Stimulated activated CD8-positive, alpha-beta memory T cell treated with anti-CD3 and anti-CD28 coated beads, Interleukin-4, amount 100 ng/mL, for 24 hours (primary cell): ENCODE results near the gene KAT6B.
A peak's percentile ranks its signal among the peaks of the same experiment; 100 is the strongest.

Source experiments
- DNase-seq: peaks from one replicate; pipeline ENCODE4 v3.0.0-alpha.2; 2020; ENCODE audit warnings: low read depth

KAT6B gene

DNA sequence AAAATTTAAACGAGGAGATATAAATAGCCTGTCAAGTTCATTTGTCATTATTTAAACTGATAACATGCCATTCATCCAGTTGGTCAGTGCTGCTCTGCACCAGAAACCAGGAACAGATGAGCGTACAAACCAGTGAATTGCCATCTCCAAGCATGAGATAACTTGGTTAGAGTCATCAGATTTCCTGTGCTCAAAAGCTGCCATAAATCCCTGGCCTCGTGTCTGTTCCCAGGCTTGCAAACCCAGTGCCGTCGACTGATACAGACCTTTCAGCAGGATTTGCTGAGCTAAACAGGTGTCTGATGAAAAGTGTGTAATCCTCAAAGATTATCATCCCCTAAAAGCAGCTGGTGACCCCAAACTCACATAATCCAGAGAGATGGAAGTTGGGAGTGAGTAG, 189.0 kb downstream of the KAT6B start:
- no peak for DNase-seq

DNA sequence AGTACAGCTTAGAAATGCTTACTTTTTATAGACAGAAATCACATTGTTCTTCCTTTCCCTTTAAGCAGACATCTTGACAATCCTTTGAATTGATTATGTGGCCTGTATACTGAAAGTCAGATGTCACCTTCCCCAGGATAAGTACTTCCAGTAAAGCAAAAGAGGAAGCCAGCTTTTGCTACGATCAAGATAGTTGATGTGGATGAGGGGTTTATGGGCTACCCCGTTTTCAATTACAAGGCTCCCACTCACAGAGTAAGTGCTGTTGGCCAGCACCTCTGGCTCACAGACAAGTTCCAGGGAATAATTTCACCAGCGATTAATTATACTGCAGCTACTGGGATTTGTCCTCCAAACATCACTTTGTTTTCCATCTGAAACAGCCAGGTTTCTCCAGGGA, 189.9 kb downstream of the KAT6B start:
- DNase-seq = no peak

DNA sequence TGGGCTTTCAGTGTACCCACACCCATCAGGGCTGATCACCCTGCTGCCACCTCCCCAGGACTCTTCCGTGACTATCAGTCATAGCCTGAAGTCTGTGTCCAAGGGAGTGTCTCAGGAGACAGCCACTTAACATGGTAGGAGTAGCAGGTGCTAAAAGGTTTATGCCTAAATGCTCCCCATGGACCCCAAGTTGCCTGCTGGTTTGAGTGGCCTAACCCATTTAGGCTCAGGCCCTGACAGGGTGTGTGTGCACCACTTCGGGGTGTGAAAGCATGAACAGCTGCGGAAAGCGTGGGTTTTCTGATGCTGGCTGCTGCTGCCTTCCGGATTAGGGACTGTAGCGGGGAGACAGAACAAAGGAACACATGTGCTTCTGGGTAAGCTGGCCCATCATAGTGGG, 191.9 kb downstream of the KAT6B start:
- DNase-seq = peak; percentile 24

DNA sequence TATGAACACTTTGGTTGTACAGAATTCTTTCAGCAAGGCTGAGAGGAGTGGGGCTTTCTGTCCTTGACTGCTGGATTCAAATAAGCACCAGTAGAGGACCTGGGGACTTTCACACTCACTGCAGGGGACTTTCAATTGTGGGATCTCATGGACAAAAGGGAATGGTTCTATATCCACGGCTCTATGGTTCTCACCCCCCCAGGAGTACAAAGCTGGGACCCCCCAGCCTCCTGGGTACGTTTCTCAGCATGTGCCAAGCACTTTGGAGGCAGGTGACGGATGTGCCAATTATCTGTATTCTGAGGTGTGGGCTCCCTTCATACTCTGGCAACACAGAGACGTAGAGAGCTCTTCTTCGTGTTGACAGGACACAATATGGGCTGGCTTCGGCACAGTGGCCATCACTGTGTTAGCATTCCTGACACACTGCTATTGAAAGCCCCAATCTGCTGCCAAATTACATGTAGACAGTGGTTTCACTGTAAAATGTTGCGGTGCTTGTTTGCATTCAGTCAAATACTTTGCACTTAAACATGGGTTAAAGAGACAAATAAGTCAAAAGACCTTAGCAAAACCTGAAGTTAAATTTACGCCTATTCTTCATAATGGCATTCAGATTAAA, 192.4 kb downstream of the KAT6B start:
- no peak for DNase-seq

DNA sequence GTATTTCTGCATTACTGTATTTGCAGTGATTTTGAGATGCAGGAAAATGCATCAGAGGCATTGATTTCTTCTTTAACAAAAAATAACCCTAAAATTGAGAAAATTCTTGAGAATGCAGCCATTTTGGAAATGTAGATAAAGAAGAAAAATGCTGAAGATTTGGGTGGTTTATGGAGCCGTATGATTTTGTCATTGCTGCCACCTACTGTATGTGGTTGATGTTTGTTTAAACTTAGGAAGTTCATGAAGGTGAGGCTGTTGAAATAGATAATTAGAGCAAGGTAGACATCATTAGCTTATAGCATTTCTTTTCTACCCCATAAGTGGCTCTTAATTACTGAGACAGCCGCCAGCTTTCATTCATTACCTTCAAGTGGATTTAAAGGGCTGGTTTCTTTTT, 193.0 kb downstream of the KAT6B start:
- no peak for DNase-seq

DNA sequence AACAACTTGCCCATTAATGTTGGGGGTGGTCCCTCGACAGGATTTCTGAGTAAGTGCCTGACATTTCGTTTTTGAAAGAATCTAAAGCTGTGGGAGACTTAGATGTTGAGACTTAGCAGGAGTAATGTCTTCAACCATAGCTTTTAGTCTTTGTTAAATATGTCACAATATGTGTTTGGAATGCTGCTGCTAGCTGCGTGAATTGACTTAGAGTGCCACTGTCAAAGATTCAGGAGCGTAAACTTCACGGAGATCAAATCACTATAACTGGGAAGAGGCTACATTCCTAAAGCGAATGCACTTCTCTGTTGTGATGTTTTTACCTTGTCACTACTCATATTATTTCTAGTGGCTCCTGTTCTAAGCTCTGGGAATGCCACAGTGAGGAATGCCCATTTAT, 193.8 kb downstream of the KAT6B start:
- DNase-seq = no peak

DNA sequence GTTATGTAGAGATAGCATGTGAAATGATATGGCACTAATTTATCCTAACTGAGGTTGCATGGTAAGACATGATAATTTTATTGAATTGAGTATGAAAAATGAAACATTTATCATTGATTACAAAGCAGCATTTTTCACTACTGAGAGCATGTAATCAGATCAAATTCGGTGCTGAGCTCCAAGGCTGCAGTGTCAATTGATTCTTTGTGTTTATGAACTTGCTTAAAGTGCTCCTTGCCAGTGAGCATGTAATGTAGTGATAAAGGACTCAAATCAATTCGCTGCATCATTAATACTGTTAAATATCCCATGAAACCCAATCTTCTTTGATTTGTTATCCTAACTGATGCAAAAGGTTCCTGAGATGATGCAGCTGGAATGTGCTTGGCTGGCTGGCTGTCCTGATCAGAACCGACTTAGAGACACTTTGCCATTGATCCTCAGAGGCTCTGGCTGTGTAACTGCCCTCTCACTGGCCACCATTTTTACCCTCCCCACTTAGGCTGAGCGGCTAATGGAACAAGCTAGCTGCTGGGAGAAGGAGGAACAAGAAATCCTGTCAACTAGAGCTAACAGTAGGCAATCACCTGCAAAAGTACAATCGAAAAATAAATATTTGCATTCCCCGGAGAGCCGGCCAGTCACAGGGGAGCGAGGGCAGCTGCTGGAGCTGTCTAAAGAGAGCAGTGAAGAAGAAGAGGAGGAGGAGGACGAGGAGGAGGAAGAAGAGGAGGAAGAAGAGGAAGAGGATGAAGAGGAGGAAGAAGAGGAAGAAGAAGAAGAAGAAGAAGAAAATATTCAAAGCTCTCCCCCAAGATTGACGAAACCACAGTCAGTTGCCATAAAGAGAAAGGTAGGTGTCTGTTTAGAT, 195.2 kb downstream of the KAT6B start:
- DNase-seq = no peak

DNA sequence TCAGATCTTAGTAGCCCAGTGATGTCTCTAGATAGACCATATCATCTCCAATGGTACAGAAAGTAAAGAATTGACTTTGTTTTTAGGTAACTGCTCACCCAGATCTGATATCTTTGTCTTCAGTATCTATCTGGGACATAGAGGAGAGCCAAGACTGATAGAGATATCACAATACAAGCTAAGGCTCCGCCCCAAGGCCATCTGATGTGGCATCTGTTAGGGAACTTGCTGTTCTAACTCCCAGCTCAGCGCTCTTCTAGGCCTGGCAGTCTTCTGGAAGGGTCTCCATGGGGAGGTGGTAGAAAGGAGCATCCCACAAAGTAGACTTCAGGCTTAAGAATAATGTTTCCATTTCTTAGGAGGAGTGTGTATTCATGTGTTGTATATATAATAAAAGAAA, 196.7 kb downstream of the KAT6B start:
- no peak for DNase-seq

DNA sequence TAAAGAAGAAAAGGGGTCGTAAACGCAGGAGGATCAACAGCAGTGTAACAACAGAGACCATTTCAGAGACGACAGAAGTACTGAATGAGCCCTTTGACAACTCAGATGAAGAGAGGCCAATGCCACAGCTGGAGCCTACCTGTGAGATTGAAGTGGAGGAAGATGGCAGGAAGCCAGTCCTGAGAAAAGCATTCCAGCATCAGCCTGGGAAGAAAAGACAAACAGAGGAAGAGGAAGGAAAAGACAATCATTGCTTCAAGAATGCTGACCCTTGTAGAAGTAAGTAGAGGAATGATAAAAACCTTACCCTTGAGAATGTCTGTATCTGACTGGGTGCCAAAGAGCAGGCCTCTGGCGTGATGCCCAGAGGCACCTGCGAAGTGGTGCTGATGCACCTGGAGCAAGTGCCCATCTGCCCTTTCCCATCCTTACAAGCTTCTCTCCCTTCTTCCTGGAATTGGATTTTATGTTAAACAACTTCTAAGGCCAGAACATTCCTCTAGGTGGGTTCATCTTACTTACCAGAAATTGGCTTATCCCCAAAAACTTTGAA, 198.6 kb downstream of the KAT6B start:
- no peak for DNase-seq

DNA sequence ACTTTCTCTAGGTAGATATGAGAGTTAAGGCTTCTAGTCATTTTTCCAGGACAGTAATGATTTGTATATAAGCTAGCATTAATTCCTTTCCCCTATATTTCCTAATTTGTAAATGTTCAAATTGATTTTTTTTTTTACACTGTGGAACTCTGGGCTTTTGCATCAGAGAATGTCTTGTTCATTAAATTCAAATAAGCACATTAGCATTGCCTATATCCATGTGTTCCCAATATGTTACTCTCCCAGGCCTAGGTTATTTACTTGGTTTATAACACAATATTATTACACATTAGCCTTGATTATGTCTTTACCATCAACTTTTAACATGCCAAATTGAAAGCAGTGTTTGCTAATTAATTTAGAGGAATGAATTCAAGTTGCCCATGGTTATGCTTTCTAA, 201.6 kb downstream of the KAT6B start:
- DNase-seq = no peak

DNA sequence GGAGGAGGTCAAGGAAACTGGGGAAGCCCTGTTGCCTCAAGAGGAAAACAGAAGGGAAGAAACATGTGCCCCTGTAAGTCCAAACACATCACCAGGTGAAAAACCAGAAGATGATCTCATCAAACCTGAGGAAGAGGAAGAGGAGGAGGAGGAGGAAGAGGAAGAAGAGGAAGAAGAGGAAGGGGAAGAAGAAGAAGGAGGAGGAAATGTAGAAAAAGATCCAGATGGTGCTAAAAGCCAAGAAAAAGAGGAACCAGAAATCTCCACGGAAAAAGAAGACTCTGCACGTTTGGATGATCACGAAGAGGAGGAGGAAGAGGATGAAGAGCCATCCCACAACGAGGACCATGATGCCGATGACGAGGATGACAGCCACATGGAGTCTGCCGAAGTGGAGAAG, 202.3 kb downstream of the KAT6B start:
- no peak for DNase-seq

DNA sequence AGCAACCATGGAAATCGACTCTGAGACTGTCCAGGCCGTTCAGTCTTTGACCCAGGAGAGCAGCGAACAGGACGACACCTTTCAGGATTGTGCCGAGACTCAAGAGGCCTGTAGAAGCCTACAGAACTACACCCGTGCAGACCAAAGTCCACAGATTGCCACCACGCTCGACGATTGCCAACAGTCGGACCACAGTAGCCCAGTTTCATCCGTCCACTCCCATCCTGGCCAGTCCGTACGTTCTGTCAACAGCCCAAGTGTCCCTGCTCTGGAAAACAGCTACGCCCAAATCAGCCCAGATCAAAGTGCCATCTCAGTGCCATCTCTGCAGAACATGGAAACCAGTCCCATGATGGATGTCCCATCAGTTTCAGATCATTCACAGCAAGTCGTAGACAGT, 203.0 kb downstream of the KAT6B start:
- DNase-seq = no peak

DNA sequence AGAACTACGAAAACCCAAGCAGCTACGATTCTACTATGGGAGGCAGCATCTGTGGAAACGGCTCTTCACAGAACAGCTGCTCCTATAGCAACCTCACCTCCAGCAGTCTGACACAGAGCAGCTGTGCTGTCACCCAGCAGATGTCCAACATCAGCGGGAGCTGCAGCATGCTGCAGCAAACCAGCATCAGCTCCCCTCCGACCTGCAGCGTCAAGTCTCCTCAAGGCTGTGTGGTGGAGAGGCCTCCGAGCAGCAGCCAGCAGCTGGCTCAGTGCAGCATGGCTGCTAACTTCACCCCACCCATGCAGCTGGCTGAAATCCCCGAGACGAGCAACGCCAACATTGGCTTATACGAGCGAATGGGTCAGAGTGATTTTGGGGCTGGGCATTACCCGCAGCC, 203.5 kb downstream of the KAT6B start:
- DNase-seq = no peak

DNA sequence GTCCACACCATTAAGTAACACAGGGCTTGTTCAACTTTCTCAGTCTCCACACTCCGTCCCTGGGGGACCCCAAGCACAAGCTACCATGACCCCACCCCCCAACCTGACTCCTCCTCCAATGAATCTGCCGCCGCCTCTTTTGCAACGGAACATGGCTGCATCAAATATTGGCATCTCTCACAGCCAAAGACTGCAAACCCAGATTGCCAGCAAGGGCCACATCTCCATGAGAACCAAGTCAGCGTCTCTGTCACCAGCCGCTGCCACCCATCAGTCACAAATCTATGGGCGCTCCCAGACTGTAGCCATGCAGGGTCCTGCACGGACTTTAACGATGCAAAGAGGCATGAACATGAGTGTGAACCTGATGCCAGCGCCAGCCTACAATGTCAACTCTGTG, 204.0 kb downstream of the KAT6B start:
- DNase-seq = no peak

DNA sequence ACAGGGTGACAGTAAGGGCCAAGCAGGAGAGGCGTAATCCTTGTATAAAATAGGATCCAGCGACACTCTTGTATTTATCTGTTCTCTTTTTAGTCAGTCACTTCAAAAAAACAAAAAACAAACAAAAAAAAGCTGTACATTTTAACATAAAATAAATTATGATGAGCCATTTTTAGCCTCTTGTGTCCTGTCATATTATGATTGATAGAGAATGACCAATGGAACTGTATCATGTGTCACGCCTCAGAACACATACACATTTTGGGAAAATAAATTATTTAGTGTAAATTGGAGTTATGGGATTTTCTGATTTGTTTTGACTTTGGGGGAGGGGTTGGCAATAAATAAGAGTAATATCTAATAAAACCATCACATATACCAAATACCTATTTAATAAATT, 205.7 kb downstream of the KAT6B start:
- no peak for DNase-seq

DNA sequence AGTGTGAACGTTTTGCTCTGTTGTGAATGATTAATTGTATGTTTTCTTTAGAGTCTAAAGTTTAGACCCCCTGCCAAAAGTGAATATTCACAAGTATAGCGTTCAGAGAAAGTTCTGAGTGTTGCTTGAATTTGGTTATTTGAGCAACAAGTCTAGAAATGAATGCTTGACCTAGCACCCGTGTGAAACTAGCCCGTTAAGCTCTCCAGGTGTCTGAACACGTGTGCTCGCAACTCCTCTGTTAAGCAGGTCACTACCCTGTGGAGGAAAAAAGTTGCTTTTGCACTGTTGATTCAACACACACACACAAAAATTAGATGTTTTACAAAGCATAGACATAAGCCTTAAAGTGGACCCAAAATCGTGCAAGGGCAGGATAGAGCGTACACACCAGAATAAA, 206.4 kb downstream of the KAT6B start:
- no peak for DNase-seq

DNA sequence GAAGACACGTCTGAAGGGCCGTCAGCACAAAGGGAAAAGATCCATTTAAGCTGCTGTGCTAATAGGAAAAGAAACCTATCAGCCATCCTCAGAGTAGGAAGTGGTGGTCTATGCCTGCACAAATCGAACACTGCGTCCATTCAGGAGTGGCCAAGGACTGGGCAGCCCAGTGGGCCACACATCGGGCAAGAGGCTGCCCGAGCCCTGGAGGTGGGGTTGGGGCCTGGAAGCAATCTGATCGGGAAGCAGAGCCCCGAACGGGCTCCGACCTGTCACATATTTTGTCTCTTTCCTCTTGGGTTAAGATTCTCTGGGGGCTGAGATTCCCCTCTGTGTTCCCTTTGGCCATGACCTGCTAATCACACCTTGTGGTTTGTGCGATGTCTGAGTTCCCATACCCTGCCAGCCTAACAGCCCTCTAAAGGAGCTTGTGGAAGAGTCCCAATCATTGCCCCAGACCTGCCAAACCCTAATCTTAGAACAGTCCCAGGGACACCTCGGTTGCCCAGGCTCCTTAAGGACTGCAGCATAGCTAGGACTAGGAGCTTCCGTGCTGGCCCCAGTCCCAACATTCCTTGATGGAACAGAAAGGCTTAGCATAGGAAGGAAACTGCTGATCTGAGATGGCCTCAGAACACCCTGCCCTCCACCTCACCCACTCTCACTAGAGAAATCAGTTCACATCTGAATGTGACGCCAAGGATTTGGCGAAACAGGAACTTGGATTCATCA, 207.2 kb downstream of the KAT6B start:
- DNase-seq = no peak

DNA sequence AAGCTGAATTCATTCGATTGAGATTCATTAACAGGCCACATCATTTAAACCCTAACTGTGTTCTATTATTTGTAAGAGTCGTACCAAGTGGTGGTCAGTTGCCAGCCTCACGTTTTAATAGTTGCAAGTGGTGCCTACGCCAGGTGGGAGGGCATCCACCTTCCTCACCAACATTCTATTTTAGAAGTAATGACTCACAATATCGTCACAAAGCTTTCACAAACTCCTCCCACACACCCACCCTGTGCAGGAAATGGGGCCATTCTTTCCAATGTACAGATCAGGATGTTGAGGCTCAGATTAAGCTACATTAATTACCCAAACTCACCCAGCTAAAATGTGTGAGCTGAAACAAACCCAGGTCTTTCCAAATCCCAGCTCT, 207.7 kb downstream of the KAT6B start:
- DNase-seq = no peak

DNA sequence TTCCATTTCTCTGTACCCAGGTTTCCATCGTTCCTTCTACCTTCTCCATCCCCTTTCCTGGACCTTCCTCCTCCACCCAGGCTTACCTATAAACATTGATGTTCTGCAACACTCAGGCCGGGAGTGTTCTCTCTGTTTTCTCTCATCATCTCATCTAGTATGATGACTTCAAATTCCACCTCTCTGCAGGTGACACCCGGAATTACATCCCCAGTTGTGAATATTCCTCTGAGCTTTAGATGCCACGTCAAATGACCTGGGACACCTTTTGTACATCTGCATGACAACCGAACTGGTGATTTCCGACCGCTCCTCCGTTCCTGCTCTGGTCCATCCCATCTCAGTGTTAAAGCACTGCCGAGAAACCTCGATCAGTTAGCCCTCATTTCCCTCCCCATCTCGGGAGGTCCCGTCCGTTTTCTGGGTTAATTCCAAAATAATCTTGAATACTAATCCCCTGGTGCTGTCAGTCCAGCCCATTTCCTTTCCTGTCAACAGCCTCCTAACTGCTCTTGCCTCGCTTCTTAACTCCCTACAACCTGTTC, 208.4 kb downstream of the KAT6B start:
- DNase-seq = no peak

DNA sequence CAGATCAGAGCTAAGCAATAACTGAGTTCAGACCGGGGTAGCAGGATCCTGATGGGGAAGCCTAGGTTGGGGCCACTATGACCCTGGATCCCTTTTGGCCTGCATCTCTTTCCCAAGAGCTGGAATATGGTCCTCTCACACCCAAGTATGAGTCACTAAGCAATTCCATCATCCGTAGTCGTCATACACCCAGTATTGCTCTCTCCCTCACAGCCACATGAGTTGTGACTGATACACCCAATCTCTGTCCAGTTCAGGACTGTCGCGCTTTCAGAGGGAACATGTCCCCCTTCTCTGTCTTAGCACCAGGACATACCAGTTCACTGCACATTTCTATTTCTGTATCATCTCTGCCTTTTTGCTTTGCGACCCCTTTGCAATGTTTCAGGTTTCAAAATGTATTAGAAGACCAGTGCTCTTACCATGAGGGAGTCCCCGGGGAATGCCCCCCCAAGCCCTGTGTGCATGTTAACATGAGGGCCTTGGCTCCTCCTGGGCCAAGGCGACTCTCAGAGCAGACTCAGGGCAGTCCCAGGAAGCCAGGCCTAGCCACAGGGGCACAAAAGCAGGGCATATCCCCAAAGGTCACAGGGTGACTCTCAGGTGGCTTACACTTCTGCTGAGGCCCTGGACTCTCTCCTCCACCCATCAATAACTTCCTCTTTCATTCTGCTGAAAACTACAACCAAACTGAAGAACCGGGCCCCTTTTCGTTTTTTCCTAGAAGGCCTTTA, 209.7 kb downstream of the KAT6B start:
- DNase-seq = no peak

DNA sequence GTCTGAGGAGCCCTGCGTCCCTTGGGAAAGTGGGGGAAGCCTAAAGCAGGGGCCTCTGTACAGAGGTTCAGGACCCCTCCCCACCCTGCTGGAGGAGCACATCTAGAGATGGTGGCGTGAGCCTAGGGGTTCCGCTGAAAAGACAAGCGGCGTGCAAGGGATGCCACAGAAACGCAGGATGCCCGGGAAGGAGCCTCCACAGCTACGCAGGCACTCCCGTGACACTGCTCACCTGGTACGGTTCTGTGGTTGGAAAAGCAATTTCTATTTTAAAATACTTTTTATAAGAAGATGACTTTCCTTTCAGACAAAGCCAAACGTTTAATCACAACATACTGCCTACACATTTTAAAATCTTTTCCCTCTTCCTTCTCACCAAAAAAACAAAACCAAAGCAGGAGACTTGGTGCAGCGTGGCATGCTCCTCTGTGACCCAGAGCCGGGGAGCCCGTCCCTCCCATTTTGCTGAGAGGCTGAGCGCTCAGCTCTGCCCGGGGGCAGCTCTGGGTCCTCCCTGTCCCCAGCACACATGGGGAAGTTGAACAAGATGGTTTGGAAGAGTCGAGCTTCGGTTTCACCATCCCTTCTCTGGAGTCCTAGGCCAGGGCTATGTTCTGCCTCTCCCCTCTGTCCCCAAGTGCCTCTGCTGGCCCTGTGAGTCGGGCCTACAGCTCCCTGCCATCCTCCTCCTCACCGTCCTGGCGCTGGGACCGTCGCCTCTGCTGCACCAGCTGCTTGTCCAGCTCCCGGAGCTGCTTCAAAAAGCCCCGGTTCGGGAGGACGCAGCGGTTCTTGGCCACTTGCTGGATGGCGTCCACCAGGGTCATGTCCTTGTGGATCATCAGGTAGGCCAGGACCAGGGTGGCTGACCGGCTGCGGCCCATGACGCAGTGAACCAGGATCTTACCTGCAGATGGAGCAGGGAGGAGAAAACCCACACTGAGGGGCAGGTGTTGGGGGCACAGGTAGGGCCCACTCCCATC, 211.1 kb downstream of the KAT6B start:
- DNase-seq = no peak
